SU-DHL-6 (cell line): Measurements from ENCODE around the gene SELENON.

Experiments used
- CTCF ChIP-seq: fragments of 200-600 bp; sonication (generic); IDR thresholded peaks from one replicate; pipeline ENCODE4 v1.5.1; 2017; ENCODE audit warnings: antibody characterized with exemption, mild to moderate bottlenecking, low read length, moderate library complexity; ENCODE audit not compliant: insufficient read depth, poor library complexity, severe bottlenecking
- EZH2phosphoT487 ChIP-seq: fragments of 200-600 bp; sonication (generic), shearing (Covaris generic); conservative IDR thresholded peaks from 2 replicates; pipeline ENCODE4 v1.6.1; 2018; ENCODE audit warnings: mild to moderate bottlenecking, antibody characterized with exemption, low read length, moderate library complexity, mixed read lengths

DNA sequence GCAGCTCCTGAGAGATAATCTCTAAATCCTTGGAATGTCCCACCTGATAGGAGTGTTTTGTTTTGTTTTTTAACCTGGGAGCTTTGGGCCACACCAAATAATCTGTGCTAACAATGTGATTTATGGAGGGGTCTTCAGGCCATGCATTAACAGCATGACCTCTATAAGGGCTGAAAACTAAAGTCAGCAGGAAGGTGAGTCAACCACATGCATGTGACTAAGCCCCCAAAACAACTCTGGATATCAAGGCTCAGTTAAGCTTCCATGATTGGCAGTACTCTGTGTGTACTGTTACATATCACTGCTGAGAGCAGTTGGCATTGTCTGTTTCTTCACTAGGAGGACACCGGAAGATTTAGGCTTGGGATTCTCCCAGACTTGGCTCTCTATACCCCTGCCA lies 48.5 kb downstream of the SELENON start:
- TF ChIP-seq CTCF: no peak
- TF ChIP-seq EZH2phosphoT487: no peak
